ENCODE measurements around the gene KAT5.
"Not testable (repeated sequence)": the region's sequence is repeated elsewhere in the genome, so short reads cannot be mapped to it uniquely, and the experiment has no call there.

The KAT5 gene

GRCh38 chr11:65710421-65710820 lies 1.6 kb upstream of the KAT5 start:
- DNase-seq, result peak in 1 of 3 donors; percentile 11

GRCh38 chr11:65712633-65713076 lies 603 bp downstream of the KAT5 start:
- no peak for DNase-seq

- no peak for DNase-seq
Observed at GRCh38 chr11:65713212-65713969, 1.3 kb downstream of the KAT5 start.

DNA sequence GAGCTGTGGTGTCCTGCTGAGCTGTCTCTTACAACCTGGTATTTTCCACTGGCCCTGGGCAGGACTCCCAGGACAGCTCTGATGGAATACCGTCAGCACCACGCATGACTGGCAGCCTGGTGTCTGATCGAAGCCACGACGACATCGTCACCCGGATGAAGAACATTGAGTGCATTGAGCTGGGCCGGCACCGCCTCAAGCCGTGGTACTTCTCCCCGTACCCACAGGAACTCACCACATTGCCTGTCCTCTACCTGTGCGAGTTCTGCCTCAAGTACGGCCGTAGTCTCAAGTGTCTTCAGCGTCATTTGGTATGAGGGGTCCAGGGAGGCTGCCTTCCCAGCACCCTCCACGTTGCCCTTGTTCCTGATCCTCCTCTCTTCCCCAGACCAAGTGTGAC lies 2.4 kb downstream of the KAT5 start:
- no peak for DNase-seq

GRCh38 chr11:65716302-65716701 lies 4.2 kb downstream of the KAT5 start:
- DNase-seq, result no peak

DNA sequence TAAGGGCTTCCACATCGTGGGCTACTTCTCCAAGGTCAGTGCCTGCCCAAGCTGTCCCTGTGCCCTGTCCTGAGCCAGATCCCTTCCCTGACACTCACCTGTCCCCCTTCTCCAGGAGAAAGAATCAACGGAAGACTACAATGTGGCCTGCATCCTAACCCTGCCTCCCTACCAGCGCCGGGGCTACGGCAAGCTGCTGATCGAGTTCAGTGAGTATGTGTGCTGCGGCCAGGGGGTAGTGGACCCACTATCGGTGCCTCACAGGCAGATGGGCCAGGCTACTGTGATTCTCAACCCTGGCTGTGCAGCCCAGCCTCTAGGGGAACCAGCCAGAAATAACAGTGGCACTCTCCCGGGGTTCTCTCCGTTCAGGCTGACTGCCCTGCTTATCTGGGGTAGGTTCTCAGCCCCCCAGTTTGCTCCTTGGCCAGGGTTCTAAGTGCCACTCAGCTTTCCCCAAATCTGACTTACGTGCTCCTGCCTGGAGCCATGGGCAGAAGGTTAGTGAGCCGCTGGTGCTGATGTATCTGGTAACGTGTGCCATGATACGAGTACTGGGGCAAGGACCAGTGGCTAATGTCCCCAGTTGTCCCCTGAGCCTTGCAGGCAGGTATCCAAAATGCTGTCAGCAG lies 4.8 kb downstream of the KAT5 start:
- no peak for DNase-seq

GRCh38 chr11:65717906-65718305 lies 5.9 kb downstream of the KAT5 start:
- no peak for DNase-seq

GRCh38 chr11:65718531-65718930 lies 6.5 kb downstream of the KAT5 start:
- no peak for DNase-seq

DNA sequence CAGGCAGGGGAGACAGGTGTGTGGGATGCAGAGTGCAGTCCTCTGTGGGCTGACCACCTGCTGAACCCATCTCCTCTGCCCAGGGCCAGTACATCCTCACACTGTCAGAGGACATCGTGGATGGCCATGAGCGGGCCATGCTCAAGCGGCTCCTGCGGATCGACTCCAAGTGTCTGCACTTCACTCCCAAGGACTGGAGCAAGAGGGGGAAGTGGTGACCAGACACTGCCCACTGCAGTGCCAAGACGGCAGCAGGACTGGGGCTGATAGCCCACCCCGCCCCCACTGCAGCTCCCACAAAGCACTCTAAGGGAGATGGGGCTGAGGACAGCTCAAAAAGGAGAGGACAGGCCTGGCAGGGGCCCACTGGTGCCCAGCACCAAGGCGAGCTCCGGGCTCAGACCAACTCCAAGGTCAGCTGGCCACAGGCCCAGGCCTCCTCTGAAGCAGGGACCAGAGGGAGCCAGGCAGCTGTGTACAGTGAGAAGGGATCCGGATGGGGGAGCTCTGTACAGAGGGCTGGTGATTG lies 7.0 kb downstream of the KAT5 start:
- no peak for DNase-seq

GRCh38 chr11:65719871-65720210 lies 7.8 kb downstream of the KAT5 start:
- DNase-seq, result peak; percentile 43 to 56 (median 54)

DNA sequence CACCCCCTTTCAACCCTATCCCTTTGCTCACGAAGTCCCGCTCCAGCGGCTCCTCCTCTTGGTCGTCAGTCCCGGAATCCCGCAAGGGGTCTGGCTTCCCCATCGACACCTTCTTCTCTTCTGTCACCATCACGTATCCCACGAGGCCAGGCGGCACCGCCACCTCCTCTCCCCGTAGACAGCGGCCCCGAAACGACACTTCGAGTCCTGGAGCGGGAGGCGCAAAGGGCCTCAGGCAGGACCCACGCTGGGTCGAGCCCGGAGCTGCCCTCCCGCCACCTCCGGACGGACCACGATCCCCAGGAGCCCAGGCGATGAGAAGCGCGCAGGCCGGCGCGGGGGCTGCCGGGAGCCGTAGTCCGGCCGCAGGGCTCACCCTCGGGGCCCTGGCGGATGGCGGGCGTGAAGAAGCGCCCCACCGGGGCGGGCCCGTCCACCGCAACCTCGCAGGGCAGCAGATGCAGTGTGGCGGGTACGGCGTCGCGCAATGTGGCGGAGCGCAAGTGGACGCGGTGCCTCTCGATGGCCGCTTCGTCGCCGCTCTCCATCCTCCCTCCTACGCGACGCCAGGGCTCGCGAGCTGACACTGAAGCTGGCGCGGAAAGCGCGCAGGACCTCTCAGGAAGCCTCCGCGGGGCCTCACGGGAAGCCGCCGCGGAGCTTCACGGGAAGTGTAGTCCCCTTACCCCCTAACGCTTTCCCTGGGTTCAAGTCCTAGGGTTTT lies 8.3 kb downstream of the KAT5 start, which contains the start of gene RNASEH2C:
RNASEH2C (minus strand) TSS at position 588 of the 724 bp plus-strand sequence; CDS start at position 548, 40 bp downstream.
- peak; percentile 92 to 96 (median 95) for DNase-seq

DNA sequence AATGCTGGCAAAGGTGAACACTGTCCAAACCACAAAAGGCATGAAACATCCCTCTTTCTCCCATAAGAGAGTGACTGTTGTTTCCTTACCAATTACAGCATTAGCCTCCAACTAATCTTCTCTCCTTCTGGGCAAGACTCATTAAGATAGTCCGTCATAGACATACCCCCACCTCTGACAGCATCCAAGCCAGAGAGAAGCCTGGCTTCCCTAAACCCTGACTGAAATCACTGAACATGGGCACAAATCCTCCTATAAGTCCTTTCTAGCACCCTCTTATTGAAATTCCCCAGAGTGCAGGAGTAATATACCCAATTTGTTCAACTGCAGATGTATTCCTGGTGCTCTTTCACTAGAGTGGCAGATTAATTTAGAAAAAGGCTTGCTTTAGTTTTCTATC lies 10.2 kb downstream of the KAT5 start:
- DNase-seq, result no peak

GRCh38 chr11:65726660-65727059 lies 14.6 kb downstream of the KAT5 start:
- peak in 1 of 3 donors; percentile 19 for DNase-seq

- no peak for DNase-seq
Observed at GRCh38 chr11:65727865-65728264, 15.8 kb downstream of the KAT5 start.

- no peak for DNase-seq
Observed at GRCh38 chr11:65730461-65730860, 18.4 kb downstream of the KAT5 start.

- DNase-seq, result not testable (repeated sequence)
Observed at GRCh38 chr11:65735111-65735510, 23.1 kb downstream of the KAT5 start.

GRCh38 chr11:65736810-65737209 lies 24.8 kb downstream of the KAT5 start:
- DNase-seq, result peak in 2 of 3 donors; percentile 24 to 31

DNA sequence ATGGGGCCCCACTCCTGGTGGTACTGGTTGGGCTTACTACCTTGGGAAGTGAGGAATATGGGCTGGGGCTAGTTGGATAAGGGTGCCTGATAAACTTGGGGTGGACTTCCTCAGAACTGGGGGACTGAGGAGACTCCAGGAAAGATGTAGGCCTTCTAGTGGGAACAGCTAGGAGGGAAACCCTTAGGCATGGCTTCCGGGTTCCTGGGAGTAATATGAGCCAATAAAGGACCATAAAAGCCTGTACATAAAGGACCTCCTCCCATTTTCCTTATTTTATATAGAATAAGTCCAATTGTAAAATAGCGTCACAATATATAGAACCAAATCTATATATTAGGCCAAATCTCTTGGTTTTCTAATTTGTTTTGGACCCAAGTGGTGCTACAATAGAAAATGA lies 27.0 kb downstream of the KAT5 start:
- no peak for DNase-seq

DNA sequence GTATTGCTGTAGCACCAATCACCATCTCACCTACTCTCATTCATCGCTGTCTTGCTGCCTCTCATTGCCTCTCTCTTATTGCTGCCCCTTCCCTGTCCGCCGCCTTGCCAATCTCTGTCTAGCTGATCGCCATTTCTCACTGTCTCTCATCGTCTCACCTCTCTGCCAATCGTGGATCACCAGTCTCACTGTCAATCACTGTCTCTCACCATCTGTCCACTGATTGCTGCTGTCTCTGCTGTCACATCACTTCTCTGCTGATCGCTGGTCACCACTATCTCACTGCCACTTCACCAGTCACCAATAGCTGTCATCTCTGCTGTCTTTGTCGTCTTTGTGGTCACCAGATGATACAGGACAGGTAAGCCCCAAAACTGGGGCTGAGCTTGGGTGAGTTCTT lies 29.1 kb downstream of the KAT5 start:
- DNase-seq, result no peak

DNA sequence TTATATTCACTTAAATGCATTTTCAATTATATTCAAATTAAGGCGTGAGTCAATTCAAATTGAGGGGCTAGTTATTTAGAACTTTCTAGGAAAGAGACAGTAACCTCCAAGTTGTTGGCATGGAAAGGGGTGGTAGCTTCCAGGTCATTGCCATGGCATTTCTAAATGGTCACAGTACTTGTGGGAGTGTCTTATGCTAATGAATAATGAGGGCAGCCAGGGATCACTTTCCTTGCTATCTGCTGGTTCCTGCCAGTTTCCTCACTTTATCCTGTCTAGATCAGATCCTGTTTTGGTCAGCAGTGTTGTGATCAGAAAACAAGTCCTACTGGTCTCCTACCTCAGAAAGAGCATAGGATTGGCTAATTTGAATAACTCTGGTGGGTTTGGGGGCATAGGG lies 30.3 kb downstream of the KAT5 start:
- DNase-seq, result no peak

DNA sequence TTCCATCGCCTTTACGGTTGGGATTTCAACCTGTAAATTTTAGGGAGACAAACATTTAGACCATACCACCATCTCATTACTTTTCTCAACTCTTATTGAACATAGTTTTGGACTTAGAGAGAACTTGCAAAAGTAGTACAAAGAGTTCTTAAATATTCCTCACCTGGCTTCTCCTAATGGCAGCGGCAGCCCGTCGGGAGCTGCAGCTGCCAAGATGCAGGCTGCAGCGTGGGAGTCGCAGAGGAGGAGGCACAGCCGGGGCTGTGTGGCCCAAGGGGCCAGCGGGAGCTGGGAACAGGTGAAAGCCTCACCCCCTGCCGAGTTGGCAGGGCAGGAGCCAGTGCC lies 31.6 kb downstream of the KAT5 start:
- DNase-seq, result no peak

DNA sequence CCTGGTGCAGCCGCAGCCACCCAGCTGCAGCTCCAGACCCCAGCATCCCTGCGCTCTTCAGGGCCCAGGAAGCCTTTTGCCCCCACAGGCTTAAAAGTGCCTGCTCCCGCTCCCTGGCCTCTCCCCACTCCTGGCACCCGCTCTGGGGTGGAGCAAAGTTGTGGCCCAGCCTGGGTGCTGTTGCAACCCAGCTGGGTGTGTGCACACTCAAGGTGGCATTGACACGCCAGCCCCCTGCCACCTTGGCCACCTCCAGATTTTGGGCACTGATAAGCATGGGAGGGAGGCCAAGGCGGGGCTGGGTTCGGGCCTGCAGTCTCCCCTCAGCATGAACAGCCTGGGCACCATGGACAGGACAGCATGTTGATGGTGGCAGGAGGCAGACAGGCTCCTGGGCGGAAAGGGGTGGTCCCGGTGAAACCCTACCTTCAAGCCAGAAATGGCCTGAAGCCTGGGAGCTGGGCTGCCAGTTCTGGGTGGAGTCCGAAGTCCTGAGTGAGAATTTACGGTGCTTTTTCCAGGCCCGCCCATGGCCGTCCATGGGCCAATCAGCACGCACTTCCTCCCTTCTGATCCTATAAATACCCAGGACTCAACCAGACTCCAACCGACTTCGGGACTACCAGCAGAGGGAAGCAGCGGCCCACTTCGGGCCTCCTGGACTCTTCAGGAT lies 32.1 kb downstream of the KAT5 start:
- DNase-seq, result peak; percentile 73 to 82 (median 74)

DNA sequence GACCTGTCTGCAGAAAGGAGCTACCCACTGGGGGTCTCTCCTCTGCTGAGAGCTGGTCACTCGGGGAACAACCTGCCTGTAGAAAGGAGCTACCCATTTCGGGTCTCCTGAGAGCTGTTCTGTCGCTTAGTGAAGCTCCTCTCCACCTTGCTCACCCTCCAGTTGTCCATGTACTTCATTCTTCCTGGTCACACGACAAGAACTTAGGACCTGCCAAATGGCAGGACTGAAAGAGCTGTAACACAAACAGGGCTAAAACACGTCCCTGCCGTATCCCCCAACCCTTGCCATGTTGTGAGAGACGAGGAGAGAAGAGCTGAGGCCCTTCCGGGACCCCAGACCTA lies 32.6 kb downstream of the KAT5 start:
- DNase-seq, result no peak
